GM12878 (cell line): ENCODE measurements around the gene THOC7. TPM values are rescaled to one million over a fixed set of nuclear protein-coding genes. Genes with fewer than 3 reads are reported as not detected.

Experiments
- ATF3 ChIP-seq: IDR thresholded peaks from 2 replicates; pipeline ENCODE4 v1.6.1; 2011; ENCODE audit warnings: low read depth, mild to moderate bottlenecking, low read length, moderate library complexity, borderline replicate concordance; ENCODE audit errors: extremely low read depth
- ATF7 ChIP-seq: fragments of 450-650 bp; IDR thresholded peaks from 2 replicates; pipeline ENCODE4 v1.6.1; 2016; ENCODE audit warnings: low read depth, mild to moderate bottlenecking
- CHD1 ChIP-seq: IDR thresholded peaks from 2 replicates; pipeline ENCODE4 v1.6.1; 2012; ENCODE audit warnings: low read depth, low read length, improper control_type of control experiment
- CTCF ChIP-seq, 3 experiments: IDR thresholded peaks in 2 of 3; conservative IDR thresholded peaks in 1 of 3; 2 replicates each; pipeline ENCODE4 v1.5.1; 2011; ENCODE audit warnings: low read depth in 3 of 3, low read length in 3 of 3, mild to moderate bottlenecking in 3 of 3, control low read depth in 2 of 3, moderate library complexity in 2 of 3, inconsistent platforms in 1 of 3, mixed read lengths in 1 of 3; ENCODE audit not compliant: control insufficient read depth in 2 of 3, insufficient read depth in 1 of 3; ENCODE audit errors: extremely low read depth in 1 of 3
- HSF1 ChIP-seq: fragments of 150-350 bp; IDR thresholded peaks from 2 replicates; pipeline ENCODE4 v1.6.1; 2014; ENCODE audit warnings: mild to moderate bottlenecking, low read depth, low read length
- NBN ChIP-seq: fragments of 450-650 bp; IDR thresholded peaks from 2 replicates; pipeline ENCODE4 v1.6.1; 2016
- NKRF ChIP-seq: fragments of 450-650 bp; conservative IDR thresholded peaks from 2 replicates; pipeline ENCODE4 v1.6.1; 2017; ENCODE audit warnings: mild to moderate bottlenecking, moderate library complexity
- NRF1 ChIP-seq: conservative IDR thresholded peaks from 2 replicates; pipeline ENCODE4 v1.6.1; 2011; ENCODE audit warnings: mild to moderate bottlenecking, low read depth, low read length, improper control_type of control experiment
- POLR2A ChIP-seq: IDR thresholded peaks from 2 replicates; pipeline ENCODE4 v1.6.1; 2011; ENCODE audit warnings: low read depth, mild to moderate bottlenecking, low read length
- RFX5 ChIP-seq: IDR thresholded peaks from 2 replicates; pipeline ENCODE4 v1.6.1; 2011; ENCODE audit warnings: low read depth, low read length, improper control_type of control experiment
- SMARCA5 ChIP-seq: fragments of 450-650 bp; IDR thresholded peaks from 2 replicates; pipeline ENCODE4 v1.6.1; 2017; ENCODE audit warnings: mild to moderate bottlenecking
- SMC3 ChIP-seq: IDR thresholded peaks from 2 replicates; pipeline ENCODE4 v1.6.1; 2011; ENCODE audit warnings: low read length, improper control_type of control experiment, borderline replicate concordance
- STAT3 ChIP-seq: IDR thresholded peaks from 2 replicates; pipeline ENCODE4 v1.6.1; 2011; ENCODE audit warnings: low read depth, low read length, improper control_type of control experiment
- TARDBP ChIP-seq: IDR thresholded peaks from 2 replicates; pipeline ENCODE4 v1.6.1; 2016; ENCODE audit warnings: borderline replicate concordance
- TCF7 ChIP-seq: IDR thresholded peaks from 2 replicates; pipeline ENCODE4 v1.6.1; 2014; ENCODE audit warnings: antibody characterized with exemption, borderline replicate concordance
- WRNIP1 ChIP-seq: IDR thresholded peaks from 2 replicates; pipeline ENCODE4 v1.6.1; 2011; ENCODE audit warnings: low read depth, low read length, improper control_type of control experiment, borderline replicate concordance
- ZNF207 ChIP-seq: fragments of 450-650 bp; IDR thresholded peaks from 2 replicates; pipeline ENCODE4 v1.6.1; 2014; ENCODE audit warnings: antibody characterized with exemption, mild to moderate bottlenecking, borderline replicate concordance
- ZNF274 ChIP-seq: IDR thresholded peaks from one replicate; pipeline ENCODE4 v1.8.0; 2011; ENCODE audit not compliant: insufficient read length, insufficient read depth
- ZNF592 ChIP-seq: fragments of 450-650 bp; IDR thresholded peaks from 2 replicates; pipeline ENCODE4 v1.6.1; 2017; ENCODE audit warnings: mild to moderate bottlenecking, moderate library complexity
- polyA plus RNA-seq, 11 experiments: library from polyadenylated mRNA; depleted of rRNA in 4 of 11; unstranded in 6 of 11; stranded (reverse) in 5 of 11; fragments of >200 nt; fragmentation: Nextera tagmentation in 4 of 11; fragmentation: Illumina TruSeq in 1 of 11; extraction: Ambion mirVana in 4 of 11; extraction: Trizol in 1 of 11; gene quantifications; 1 replicate in 1 of 11; 2 replicates in 10 of 11; pipeline versions ENCODE4 v1.2.1 to v1.2.3, GENCODE V29; 2011 to 2016; ENCODE audit warnings: inconsistent platforms in 2 of 11, missing spikeins in 2 of 11, low read depth in 1 of 11
- total RNA-seq, 4 experiments: library from RNA; depleted of rRNA in 3 of 4; stranded (reverse); fragments of >200 nt in 3 of 4; fragmentation: Illumina TruSeq in 1 of 4; extraction: Trizol in 1 of 4; gene quantifications; 2 replicates each; pipeline versions ENCODE4 v1.2.1 to v1.2.3, GENCODE V29; 2013 to 2021

Gene THOC7
- total and polyA plus RNA-seq, 10 of the 15 experiments (the other 5 are each of a cell fraction or from before 2014, with no cell fraction given): 61.7 to 269 (median 138) TPM

GRCh38 chr3:63911873-63912767 lies 48.5 kb upstream of the THOC7 start, which contains the start of gene SCAANT1 (continued):
- TF ChIP-seq ZNF207 (peak; percentile 88; the same call in 1 of the 2 replicates), WRNIP1 (no peak), STAT3 (no peak), HSF1 (no peak), NBN (no peak), SMARCA5 (peak; percentile 57; the same call in 1 of the 2 replicates), ZNF592 (no peak), CTCF (IDR thresholded peaks at IDR 0.05 in 2 of 3, conservative IDR thresholded peaks at IDR 0.05 in 1 of 3; ENCODE audit: control insufficient read depth in 2 of 3, extremely low read depth in 1 of 3, insufficient read depth in 1 of 3, low read depth in 3 of 3, low read length in 3 of 3) (peak in 1 of 3 experiments; percentile 2; a peak in 1 of 6 replicates), SMC3 (no peak), ATF7 (no peak; the same call in 1 of the 2 replicates), POLR2A (peak; percentile 84), NKRF (no peak; the same call in none of the 2 replicates), ZNF274 (no peak), TCF7 (no peak), ATF3 (no peak), RFX5 (no peak), CHD1 (no peak), TARDBP (peak; percentile 30; the same call in 1 of the 2 replicates), NRF1 (no peak)
